ENCODE data around the gene KLHL8. TPM values are rescaled to one million over a fixed set of nuclear protein-coding genes. Genes with fewer than 3 reads are reported as not detected.
A peak's percentile ranks its signal among the peaks of the same experiment; 100 is the strongest.

KLHL8 gene
- total RNA-seq, 1 experiment from 2014 or later, result 7.5 TPM

- TF ChIP-seq CTCF (conservative IDR thresholded peaks at IDR 0.05), result no peak
- no peak overlapping the region for H2AK5ac ChIP-seq (ENCODE audit: insufficient read length, low read length)
- no peak overlapping the region for H4K5ac ChIP-seq (ENCODE audit: insufficient read length, low read depth, low read length)
- DNase-seq, result no peak
- H3K9me3 Mint-ChIP-seq, result no peaks in the 10 kb centered on the region
- no peak overlapping the region for H3K4me2 ChIP-seq (ENCODE audit: insufficient read depth, insufficient read length, low read length)
- WGBS (ENCODE audit: extremely low coverage, insufficient read length, low lambda C conversion rate), result no CpG with 5 or more reads among the region's 4 CpGs
- H4K91ac ChIP-seq (ENCODE audit: insufficient read length, low read depth, low read length), result no peak overlapping the region
- H3K27me3 ChIP-seq (ENCODE audit: insufficient read depth, low read length), result no peaks in the 10 kb centered on the region
- H3K36me3 Mint-ChIP-seq (ENCODE audit: insufficient read depth in 1 of 3, low read depth in 3 of 3), result peaks cover 16 to 56% (median 28%) of the 10 kb centered on the region in 3 experiments
- peaks cover 3% of the 10 kb centered on the region for H3K23me2 ChIP-seq (ENCODE audit: insufficient read length, low read depth, low read length, poor library complexity, severe bottlenecking)
- no peak overlapping the region for H2BK12ac ChIP-seq (ENCODE audit: insufficient read length, low read depth, low read length)
- no peak overlapping the region for H2BK5ac ChIP-seq (ENCODE audit: insufficient read length, low read length)
- H3K4ac ChIP-seq (ENCODE audit: low read depth, low read length), result no peak overlapping the region
- H3K23ac ChIP-seq (ENCODE audit: insufficient read length, low read depth, low read length), result no peak overlapping the region
- no peak overlapping the region for H2BK15ac ChIP-seq (ENCODE audit: low read depth, low read length)
- no peak overlapping the region for H3K56ac ChIP-seq (ENCODE audit: insufficient read length, low read depth, low read length)
- H3K27me3 Mint-ChIP-seq (ENCODE audit: low read depth), result no peaks in the 10 kb centered on the region; the same call in 1 of the 2 replicates
- no peak overlapping the region for H2BK20ac ChIP-seq (ENCODE audit: low read depth, low read length, poor library complexity, severe bottlenecking)
- H3K4me3 Mint-ChIP-seq, result no peak overlapping the region
- no peak overlapping the region for H3T11ph ChIP-seq (ENCODE audit: low read length)
- peaks cover 17 to 18% of the 10 kb centered on the region in 2 experiments for H3K4me1 Mint-ChIP-seq
- H2BK120ac ChIP-seq (ENCODE audit: low read depth, low read length, poor library complexity, severe bottlenecking), result no peak overlapping the region
- H3K4me1 ChIP-seq (ENCODE audit: insufficient read depth, low read length), result no peaks in the 10 kb centered on the region; the same call in 1 of the 2 replicates
- no peak overlapping the region for H3K9ac ChIP-seq (ENCODE audit: extremely low read depth, insufficient read length, low read length)
- H3K27ac ChIP-seq (ENCODE audit: insufficient read length, low read depth, low read length), result no peak overlapping the region
- peaks cover 2% of the 10 kb centered on the region; the same call in 1 of the 2 replicates for H3K79me2 ChIP-seq (ENCODE audit: insufficient read depth, low read length)
- H3K14ac ChIP-seq (ENCODE audit: insufficient read depth, low read length), result no peak overlapping the region
- no peaks in the 10 kb centered on the region for H4K20me1 ChIP-seq (ENCODE audit: control insufficient read depth, insufficient read depth, insufficient read length)
- no peak overlapping the region for H4K8ac ChIP-seq (replicated peaks; ENCODE audit: insufficient read length, low read depth, low read length)
- H3K18ac ChIP-seq (ENCODE audit: insufficient read length, low read depth, low read length), result no peak overlapping the region
- H2AFZ ChIP-seq (ENCODE audit: low read length), result no peak overlapping the region
- peak overlapping the region in 1 of 3 experiments; percentile 54; a peak in 1 of 7 replicates for H3K27ac Mint-ChIP-seq
- H3K9me3 ChIP-seq (ENCODE audit: control insufficient read depth, low read depth, low read length), result no peaks in the 10 kb centered on the region
- H3K79me1 ChIP-seq (ENCODE audit: insufficient read depth, low read depth, low read length, poor library complexity, severe bottlenecking), result peaks cover 6% of the 10 kb centered on the region
These were observed 98.9 kb downstream of the KLHL8 start for GRCh38 chr4:87121341-87122065.
